SHP77 treated with DMSO at 0.1 percent for 48 hours (cell line): ENCODE measurements around the gene TSHR.
"Not testable (repeated sequence)": the region's sequence is repeated elsewhere in the genome, so short reads cannot be mapped to it uniquely, and the experiment has no call there.

Source experiments
- DNase-seq: peaks from one replicate; lab custom pipeline; 2025; lab: John Stamatoyannopoulos, UW

TSHR gene

GRCh38 chr14:80996049-80996901 lies 40.9 kb downstream of the TSHR start:
- no peak for DNase-seq

GRCh38 chr14:81001447-81001846 lies 46.0 kb downstream of the TSHR start:
- DNase-seq, result no peak

GRCh38 chr14:81004575-81004974 lies 49.2 kb downstream of the TSHR start:
- no peak for DNase-seq

- DNase-seq, result no peak
Observed at GRCh38 chr14:81005540-81006228, 50.3 kb downstream of the TSHR start.

- DNase-seq, result no peak
Observed at GRCh38 chr14:81006266-81006665, 50.8 kb downstream of the TSHR start.

- DNase-seq, result no peak
Observed at GRCh38 chr14:81007131-81007530, 51.7 kb downstream of the TSHR start.

GRCh38 chr14:81009346-81009745 lies 53.9 kb downstream of the TSHR start:
- DNase-seq, result no peak

GRCh38 chr14:81018251-81018650 lies 62.8 kb downstream of the TSHR start:
- no peak for DNase-seq

- no peak for DNase-seq
Observed at GRCh38 chr14:81018684-81019083, 63.3 kb downstream of the TSHR start.

GRCh38 chr14:81019113-81019512 lies 63.7 kb downstream of the TSHR start:
- DNase-seq, result not testable (repeated sequence)

GRCh38 chr14:81023095-81023710 lies 67.8 kb downstream of the TSHR start:
- DNase-seq, result no peak

- no peak for DNase-seq
Observed at GRCh38 chr14:81028461-81028860, 73.0 kb downstream of the TSHR start.

- no peak for DNase-seq
Observed at GRCh38 chr14:81031488-81031887, 76.1 kb downstream of the TSHR start.

- DNase-seq, result no peak
Observed at GRCh38 chr14:81033698-81034240, 78.3 kb downstream of the TSHR start.

- no peak for DNase-seq
Observed at GRCh38 chr14:81042438-81042837, 87.0 kb downstream of the TSHR start.

GRCh38 chr14:81051547-81051946 lies 96.1 kb downstream of the TSHR start:
- no peak for DNase-seq

GRCh38 chr14:81054057-81054456 lies 98.6 kb downstream of the TSHR start:
- DNase-seq, result not testable (repeated sequence)

GRCh38 chr14:81055971-81056370 lies 100.5 kb downstream of the TSHR start:
- no peak for DNase-seq

- no peak for DNase-seq
Observed at GRCh38 chr14:81062380-81062779, 107.0 kb downstream of the TSHR start.

GRCh38 chr14:81062816-81063215 lies 107.4 kb downstream of the TSHR start:
- DNase-seq, result peak; percentile 1

- DNase-seq, result no peak
Observed at GRCh38 chr14:81066672-81067071, 111.3 kb downstream of the TSHR start.

GRCh38 chr14:81067156-81067555 lies 111.7 kb downstream of the TSHR start:
- no peak for DNase-seq
